ENCODE measurements around the gene RNASET2.

DNA sequence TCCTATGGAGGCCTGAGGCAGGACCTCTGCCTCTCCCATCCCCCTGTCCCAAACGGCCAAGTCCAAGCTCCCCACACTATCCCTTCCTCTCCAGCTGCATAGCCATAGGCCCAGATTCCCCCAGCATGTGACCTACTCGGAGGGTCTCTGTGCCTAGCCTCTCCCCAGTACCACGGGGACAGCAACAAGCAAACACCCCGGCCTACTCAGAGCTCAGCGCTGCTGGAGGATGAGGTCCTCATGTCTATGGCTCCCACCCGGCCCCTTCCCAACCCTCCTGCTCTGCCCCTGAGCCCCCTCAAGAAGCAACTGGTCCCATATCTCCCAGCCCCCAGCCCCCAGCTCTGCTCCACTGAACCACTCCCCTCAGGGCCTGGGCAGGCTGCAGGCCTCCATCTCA is 24.2 kb downstream of the RNASET2 start:
- TF ChIP-seq, protein P1, sequence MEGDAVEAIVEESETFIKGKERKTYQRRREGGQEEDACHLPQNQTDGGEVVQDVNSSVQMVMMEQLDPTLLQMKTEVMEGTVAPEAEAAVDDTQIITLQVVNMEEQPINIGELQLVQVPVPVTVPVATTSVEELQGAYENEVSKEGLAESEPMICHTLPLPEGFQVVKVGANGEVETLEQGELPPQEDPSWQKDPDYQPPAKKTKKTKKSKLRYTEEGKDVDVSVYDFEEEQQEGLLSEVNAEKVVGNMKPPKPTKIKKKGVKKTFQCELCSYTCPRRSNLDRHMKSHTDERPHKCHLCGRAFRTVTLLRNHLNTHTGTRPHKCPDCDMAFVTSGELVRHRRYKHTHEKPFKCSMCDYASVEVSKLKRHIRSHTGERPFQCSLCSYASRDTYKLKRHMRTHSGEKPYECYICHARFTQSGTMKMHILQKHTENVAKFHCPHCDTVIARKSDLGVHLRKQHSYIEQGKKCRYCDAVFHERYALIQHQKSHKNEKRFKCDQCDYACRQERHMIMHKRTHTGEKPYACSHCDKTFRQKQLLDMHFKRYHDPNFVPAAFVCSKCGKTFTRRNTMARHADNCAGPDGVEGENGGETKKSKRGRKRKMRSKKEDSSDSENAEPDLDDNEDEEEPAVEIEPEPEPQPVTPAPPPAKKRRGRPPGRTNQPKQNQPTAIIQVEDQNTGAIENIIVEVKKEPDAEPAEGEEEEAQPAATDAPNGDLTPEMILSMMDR (IDR thresholded peaks at IDR 0.05) = no peak
- no peak for TF ChIP-seq POLR2A (IDR thresholded peaks at IDR 0.05)

Measured in adrenal gland (tissue), 5 donors.